ACHN (cell line): ENCODE measurements around the gene LRRC56.
"Not testable (repeated sequence)": the region's sequence is repeated elsewhere in the genome, so short reads cannot be mapped to it uniquely, and the experiment has no call there.

Experiments used
- DNase-seq: peaks from one replicate; pipeline ENCODE4 v3.0.0-alpha.2; 2015
- in situ Hi-C: cut with HindIII; loops from 2 replicates; pipeline ENCODE4 v1.10.0; 2017; ENCODE audit warnings: low sequenced_read_pairs, low pct_ligation_motif_present, low pct_unique_long_range_greater_than_20kb

Gene LRRC56

GRCh38 chr11:563812-564578 lies 26.7 kb downstream of the LRRC56 start:
- DNase-seq = no peak
- in situ Hi-C loops = no loop called here

GRCh38 chr11:565921-566509 lies 28.7 kb downstream of the LRRC56 start:
- in situ Hi-C loops = no loop called here
- DNase-seq = no peak

GRCh38 chr11:567011-567628 lies 29.8 kb downstream of the LRRC56 start:
- no peak for DNase-seq
- in situ Hi-C loops = no loop called here

GRCh38 chr11:567629-568292 lies 30.4 kb downstream of the LRRC56 start:
- in situ Hi-C loops = no loop called here
- no peak for DNase-seq

GRCh38 chr11:568306-569157 lies 31.2 kb downstream of the LRRC56 start:
- in situ Hi-C loops = no loop called here
- DNase-seq = peak; percentile 92

GRCh38 chr11:569158-569885 lies 32.0 kb downstream of the LRRC56 start:
- in situ Hi-C loops = no loop called here
- no peak for DNase-seq

GRCh38 chr11:571802-572185 lies 34.5 kb downstream of the LRRC56 start:
- DNase-seq = no peak
- in situ Hi-C loops = no loop called here

- in situ Hi-C loops = no loop called here
- no peak for DNase-seq
These were observed 35.9 kb downstream of the LRRC56 start for GRCh38 chr11:573146-573759.

GRCh38 chr11:574031-574570 lies 36.8 kb downstream of the LRRC56 start:
- DNase-seq, in situ Hi-C loops: not testable (repeated sequence)

- no peak for DNase-seq
- in situ Hi-C loops = no loop called here
These were observed 37.4 kb downstream of the LRRC56 start for GRCh38 chr11:574632-575312.

- in situ Hi-C loops = no loop called here
- DNase-seq = no peak
These were observed 38.1 kb downstream of the LRRC56 start for GRCh38 chr11:575313-575995.

- DNase-seq = peak; percentile 87
- in situ Hi-C loops = no loop called here
These were observed 38.9 kb downstream of the LRRC56 start, which contains the start of gene PHRF1 for GRCh38 chr11:575996-576768. Gene PHRF1 (plus strand): TSS chr11:576470. CDS start chr11:581513, 5,043 bp downstream.

GRCh38 chr11:576811-577610 lies 39.7 kb downstream of the LRRC56 start:
- no peak for DNase-seq
- in situ Hi-C loops = no loop called here

GRCh38 chr11:577611-577894 lies 40.2 kb downstream of the LRRC56 start:
- in situ Hi-C loops = no loop called here

More at GRCh38 chr11:577611-577894, 40.2 kb downstream of the LRRC56 start:
- DNase-seq = no peak
